CD14-positive monocyte (primary cell): ENCODE results near the gene ZCCHC2. TPM values are rescaled to one million over a fixed set of nuclear protein-coding genes. Genes with fewer than 3 reads are reported as not detected.

Experiments used
- DNase-seq, 3 donors: peaks; one replicate each; pipeline ENCODE4 v3.0.0-alpha.2; 2011 to 2022
- H2AFZ ChIP-seq: 2 replicates; pipeline ENCODE4 v1.6.0; 2012; ENCODE audit warnings: mild to moderate bottlenecking, low read depth, low read length, inconsistent platforms; ENCODE audit not compliant: insufficient read depth, poor library complexity, severe bottlenecking
- H3K27ac ChIP-seq, 2 donors: 1 replicate in 1 of 2; 2 replicates in 1 of 2; pipeline ENCODE4 v1.5.1; 2012 to 2013; ENCODE audit warnings: low read length in 2 of 2, control low read depth in 1 of 2, inconsistent platforms in 1 of 2, low read depth in 1 of 2, mild to moderate bottlenecking in 1 of 2
- H3K27me3 ChIP-seq, 2 donors: one replicate each; pipeline versions ENCODE4 v1.6.0 to v1.6.1; 2011 to 2013; ENCODE audit warnings: low read length in 2 of 2; ENCODE audit not compliant: control insufficient read depth in 2 of 2, insufficient read depth in 2 of 2
- H3K36me3 ChIP-seq, 2 donors: replicated peaks in 1 of 2; 1 replicate in 1 of 2; 2 replicates in 1 of 2; pipeline versions ENCODE4 v1.5.1 to v1.6.1; 2012 to 2013; ENCODE audit warnings: low read length in 2 of 2, control low read depth in 1 of 2, inconsistent platforms in 1 of 2, mild to moderate bottlenecking in 1 of 2; ENCODE audit not compliant: insufficient read depth in 2 of 2, control insufficient read depth in 1 of 2
- H3K4me1 ChIP-seq, 2 donors: 1 replicate in 1 of 2; 2 replicates in 1 of 2; pipeline versions ENCODE4 v1.5.1 to v1.6.1; 2012 to 2013; ENCODE audit warnings: low read length in 2 of 2, control low read depth in 1 of 2, inconsistent platforms in 1 of 2, mild to moderate bottlenecking in 1 of 2, moderate library complexity in 1 of 2; ENCODE audit not compliant: insufficient read depth in 2 of 2, control insufficient read depth in 1 of 2
- H3K4me2 ChIP-seq: replicated peaks from 2 replicates; pipeline ENCODE3; 2012; ENCODE audit warnings: low read length, moderate library complexity, mild to moderate bottlenecking; ENCODE audit not compliant: poor library complexity, severe bottlenecking; ENCODE audit errors: extremely low read depth
- H3K4me3 ChIP-seq, 3 experiments: fragments of 200-600 bp in 1 of 3; sonication (generic) in 1 of 3; replicated peaks in 1 of 3; 1 replicate in 2 of 3; 2 replicates in 1 of 3; pipeline ENCODE4 v1.5.1; 2011 to 2013; ENCODE audit warnings: low read length in 3 of 3, mild to moderate bottlenecking in 3 of 3, control low read depth in 2 of 3, low read depth in 2 of 3, inconsistent platforms in 1 of 3, moderate library complexity in 1 of 3
- H3K79me2 ChIP-seq: 2 replicates; pipeline ENCODE4 v1.6.0; 2012; ENCODE audit warnings: mild to moderate bottlenecking, control low read depth, inconsistent platforms, low read length, moderate library complexity; ENCODE audit not compliant: insufficient read depth
- H3K9ac ChIP-seq: 2 replicates; pipeline ENCODE4 v1.6.0; 2017; ENCODE audit warnings: low read length, mild to moderate bottlenecking; ENCODE audit not compliant: insufficient read depth, poor library complexity, severe bottlenecking
- H3K9me3 ChIP-seq, 2 donors: replicated peaks in 1 of 2; 1 replicate in 1 of 2; 2 replicates in 1 of 2; pipeline versions ENCODE4 v1.5.1 to v1.6.1; 2012 to 2013; ENCODE audit warnings: low read length in 2 of 2, control low read depth in 1 of 2; ENCODE audit not compliant: control insufficient read depth in 1 of 2, insufficient read depth in 1 of 2
- H4K20me1 ChIP-seq: 2 replicates; pipeline ENCODE4 v1.6.0; 2012; ENCODE audit warnings: mild to moderate bottlenecking, low read length, control low read depth, moderate library complexity; ENCODE audit not compliant: insufficient read depth
- H3K27ac Mint-ChIP-seq, 7 donors: one replicate each; pipeline ENCODE4 v1.8.0; 2020; ENCODE audit warnings: mild to moderate bottlenecking in 7 of 7, mixed read lengths in 7 of 7, moderate library complexity in 6 of 7, inconsistent platforms in 2 of 7
- H3K27me3 Mint-ChIP-seq, 3 donors: one replicate each; pipeline ENCODE4 v1.8.0; 2021 to 2022; ENCODE audit warnings: low read depth in 3 of 3, mild to moderate bottlenecking in 3 of 3, mixed read lengths in 3 of 3, moderate library complexity in 3 of 3, inconsistent platforms in 1 of 3
- H3K36me3 Mint-ChIP-seq, 2 donors: one replicate each; pipeline ENCODE4 v1.8.0; 2020; ENCODE audit warnings: mixed read lengths in 2 of 2, inconsistent platforms in 1 of 2, mild to moderate bottlenecking in 1 of 2
- H3K4me1 Mint-ChIP-seq: one replicate; pipeline ENCODE4 v1.8.0; 2020; ENCODE audit warnings: mild to moderate bottlenecking, mixed read lengths
- H3K4me3 Mint-ChIP-seq, 2 donors: one replicate each; pipeline ENCODE4 v1.8.0; 2020; ENCODE audit warnings: mild to moderate bottlenecking in 2 of 2, mixed read lengths in 2 of 2, moderate library complexity in 1 of 2
- H3K9me3 Mint-ChIP-seq, 7 donors: one replicate each; pipeline ENCODE4 v1.8.0; 2020 to 2022; ENCODE audit warnings: mixed read lengths in 7 of 7, mild to moderate bottlenecking in 6 of 7, moderate library complexity in 6 of 7, inconsistent platforms in 2 of 7
- CTCF ChIP-seq: fragments of 200-600 bp; IDR thresholded peaks from one replicate; pipeline ENCODE4 v1.8.0; 2022; ENCODE audit warnings: antibody characterized with exemption, mild to moderate bottlenecking
- WGBS: methylation state at CpG from one replicate; pipeline ENCODE4 v1.1.5; 2013; ENCODE audit warnings: missing lambda C conversion rate; ENCODE audit not compliant: insufficient coverage; 5-methylcytosine and 5-hydroxymethylcytosine counted together
- intact Hi-C, 2 donors: fragments of 100-400 bp; cut with micrococcal nuclease; formaldehyde crosslinking; loops; one replicate each; pipeline versions ENCODE4 v1.15.0 to v1.15.1; 2023
- polyA plus RNA-seq, 3 donors: library from polyadenylated mRNA; depleted of rRNA in 1 of 3; unstranded in 2 of 3; stranded (reverse) in 1 of 3; fragments of 300-500 nt in 2 of 3; fragments of >200 nt in 1 of 3; fragmentation: Illumina TruSeq in 2 of 3; gene quantifications; 1 replicate in 2 of 3; 2 replicates in 1 of 3; pipeline ENCODE4 v1.2.3, GENCODE V29; 2012 to 2021

The ZCCHC2 gene
- polyA plus RNA-seq, 3 donors, result 0.59 to 24.9 (median 0.71) TPM

- Histone ChIP-seq H4K20me1 (no peaks in the 10 kb centered on the region), H3K9me3 (peaks cover 10 to 40% of the 10 kb centered on the region in 2 donors), H3K4me2 (no peak overlapping the region), H3K9ac (no peak overlapping the region), H3K27me3 (no peaks in the 10 kb centered on the region), H2AFZ (no peak overlapping the region), H3K79me2 (no peaks in the 10 kb centered on the region), H3K36me3 (no peaks in the 10 kb centered on the region), H3K4me3 (no peak overlapping the region), H3K27ac (no peak overlapping the region), H3K4me1 (peaks cover 8 to 13% of the 10 kb centered on the region in 2 donors)
- no peaks in the 10 kb centered on the region for H3K27me3 Mint-ChIP-seq
- no peak overlapping the region for H3K27ac Mint-ChIP-seq
- no peak for DNase-seq
- TF ChIP-seq CTCF, result no peak
- intact Hi-C loops, result no loop called here
- peaks cover 9 to 10% of the 10 kb centered on the region in 2 donors for H3K36me3 Mint-ChIP-seq
- peaks cover 18 to 46% (median 35%) of the 10 kb centered on the region in 7 donors for H3K9me3 Mint-ChIP-seq
- whole genome bisulfite sequencing, result no CpG with 5 or more reads among the region's 1 CpG
- H3K4me3 Mint-ChIP-seq, result no peak overlapping the region
- H3K4me1 Mint-ChIP-seq, result peaks cover 10% of the 10 kb centered on the region
Measured at GRCh38 chr18:62512532-62512931, 10.3 kb upstream of the ZCCHC2 start.

- Histone ChIP-seq H4K20me1 (no peaks in the 10 kb centered on the region), H3K4me3 (no peak overlapping the region), H2AFZ (no peak overlapping the region), H3K27ac (no peak overlapping the region), H3K9ac (no peak overlapping the region), H3K27me3 (no peaks in the 10 kb centered on the region), H3K9me3 (peaks cover 10 to 40% of the 10 kb centered on the region in 2 donors), H3K4me1 (peaks cover 8 to 13% of the 10 kb centered on the region in 2 donors), H3K36me3 (no peaks in the 10 kb centered on the region), H3K4me2 (no peak overlapping the region), H3K79me2 (no peaks in the 10 kb centered on the region)
- H3K4me1 Mint-ChIP-seq, result peaks cover 10% of the 10 kb centered on the region
- H3K27ac Mint-ChIP-seq, result no peak overlapping the region
- TF ChIP-seq CTCF, result no peak
- peaks cover 9 to 10% of the 10 kb centered on the region in 2 donors for H3K36me3 Mint-ChIP-seq
- peaks cover 18 to 46% (median 35%) of the 10 kb centered on the region in 7 donors for H3K9me3 Mint-ChIP-seq
- DNase-seq, result no peak
- H3K4me3 Mint-ChIP-seq, result no peak overlapping the region
- intact Hi-C loops, result no loop called here
- H3K27me3 Mint-ChIP-seq, result no peaks in the 10 kb centered on the region
- no CpG with 5 or more reads among the region's 2 CpGs for WGBS
Measured at GRCh38 chr18:62512996-62513395, 9.8 kb upstream of the ZCCHC2 start.
